Pancreas (tissue), 10 donors: Measurements from ENCODE around the gene ADCY3. TPM values are rescaled to one million over a fixed set of nuclear protein-coding genes. Genes with fewer than 3 reads are reported as not detected.

Source experiments
- ATAC-seq, 4 donors: fragments of 200-7000 bp; cut with Tn5 transposase; one replicate each; pipeline versions ENCODE4 v1.8.0 to v1.9.1; 2020; ENCODE audit warnings: mild to moderate bottlenecking in 4 of 4, moderate library complexity in 4 of 4
- DNase-seq, 6 donors: peaks; one replicate each; pipeline ENCODE4 v3.0.0-alpha.2; 2020
- FAIRE-seq: peaks from 2 replicates; lab custom pipeline; 2012; peaks lifted over from hg19 to GRCh38; lab: Jason Lieb, UNC
- H3K27ac ChIP-seq, 4 donors: fragments of 200-600 bp; sonication (generic); 1 replicate in 3 of 4; 2 replicates in 1 of 4; pipeline versions ENCODE4 v1.5.0 to v1.8.0; 2020
- H3K27me3 ChIP-seq, 4 donors: fragments of 200-600 bp; one replicate each; pipeline ENCODE4 v1.8.0; 2021
- H3K36me3 ChIP-seq, 3 donors: fragments of 200-600 bp; sonication (generic) in 1 of 3; one replicate each; pipeline versions ENCODE4 v1.5.0 to v1.8.0; 2020 to 2021
- H3K4me1 ChIP-seq, 3 donors: fragments of 200-600 bp; one replicate each; pipeline ENCODE4 v1.8.0; 2021
- H3K4me3 ChIP-seq, 4 donors: fragments of 200-600 bp; sonication (generic) in 2 of 4; one replicate each; pipeline versions ENCODE4 v1.5.0 to v1.8.0; 2020 to 2021
- H3K9me3 ChIP-seq, 4 donors: fragments of 200-600 bp; one replicate each; pipeline ENCODE4 v1.8.0; 2021
- WGBS, 2 donors: extraction: QIAGEN DNeasy Blood & Tissue Kit; methylation state at CpG; one replicate each; pipeline ENCODE4 v1.1.7; 2013; 5-methylcytosine and 5-hydroxymethylcytosine counted together
- intact Hi-C, 3 donors: fragments of 100-400 bp; cut with DNase I; formaldehyde crosslinking; loops; one replicate each; pipeline versions ENCODE4 v1.11.1 to v1.14.2; 2022
- polyA plus RNA-seq, 2 donors: library from polyadenylated mRNA; stranded (reverse); fragments of 200-250 nt; gene quantifications; one replicate each; pipeline ENCODE4 v1.2.3, GENCODE V29; 2013
- total RNA-seq, 6 donors: library from RNA; stranded (reverse); fragmentation: NEBNext Ultra II Directional in 4 of 6; extraction: Animal tissue kit (Norgen Biotek cat#: 25700) in 4 of 6; gene quantifications; one replicate each; pipeline versions ENCODE4 v1.2.1 to v1.2.4, GENCODE V29; 2021 to 2023
- TF ChIP-seq, protein P1 (sequence below), 4 donors: fragments of 200-600 bp; sonication (generic) in 3 of 4; IDR thresholded peaks; one replicate each; pipeline versions ENCODE4 v1.5.0 to v1.8.0; 2021; ENCODE audit warnings: antibody characterized with exemption in 4 of 4
- donor health status: healthy with polysubstance abuse.
- donor health status: DM: no; HTN: no; CAD: no; lungs with moderate emphysema.
- donor health status: DM: no; HTN: no; CAD: no.
- donor health status: control.
- donor health status: control.
- donor health status: Bipolar disorder and iron deficiency.
- donor health status: DM: yes; HTN: yes; CAD: no.
- donor health status: DM: no; HTN: no; CAD: no.
- donor health status: DM: no; HTN: no; CAD: no.
- donor health status: DM: yes; HTN: yes; CAD: no.

The ADCY3 gene
- total and polyA plus RNA-seq, 8 donors: 4.7 to 29.4 (median 11.0) TPM

DNA sequence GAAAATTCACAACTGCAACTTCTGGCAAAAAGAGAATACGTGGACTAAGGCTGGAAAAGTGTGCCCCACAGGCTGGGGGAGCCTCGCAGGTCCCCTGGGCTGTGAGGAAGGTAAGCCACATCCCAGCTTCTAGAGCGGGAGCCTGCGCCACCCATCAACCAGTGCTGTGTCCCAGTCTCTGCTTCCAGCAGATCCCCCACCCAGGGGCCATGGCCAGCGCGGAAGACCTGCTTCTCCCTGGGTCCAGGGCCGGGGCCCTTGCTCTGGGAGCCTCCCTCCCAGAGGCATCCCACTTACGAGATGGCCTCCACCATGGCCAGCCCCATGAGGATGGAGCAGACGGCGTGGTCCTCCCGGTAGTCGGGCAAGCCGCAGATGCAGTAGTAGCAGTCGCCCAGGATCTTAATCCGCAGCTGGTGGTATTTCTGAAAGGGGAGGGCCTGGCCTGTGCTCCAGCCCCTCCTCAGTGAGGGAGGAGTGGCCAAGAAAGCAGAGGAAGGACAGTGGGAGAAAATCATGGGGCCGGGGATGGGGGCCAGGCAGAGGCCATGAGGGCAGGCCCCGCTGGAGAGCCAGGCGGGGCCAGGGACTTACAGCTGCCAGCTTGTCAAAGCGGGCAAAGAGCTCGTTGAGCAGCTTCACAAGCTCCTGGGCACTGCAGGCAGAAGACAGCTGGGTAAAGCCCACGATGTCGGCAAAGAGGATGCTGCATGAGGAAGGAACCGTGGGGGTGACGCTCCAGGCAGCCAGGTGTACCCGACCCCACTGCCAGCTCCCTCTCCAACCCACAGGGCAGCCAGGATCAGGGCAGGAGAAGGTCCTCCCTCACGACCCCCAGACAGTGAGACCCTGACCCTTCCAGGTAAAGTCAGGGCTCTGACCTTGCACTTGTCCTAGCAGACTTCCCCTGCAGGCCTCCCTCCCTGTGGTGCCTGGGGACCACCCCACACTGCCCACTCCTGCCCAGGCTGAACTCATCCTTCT is 78.8 kb downstream of the ADCY3 start:
- TF ChIP-seq, protein P1, sequence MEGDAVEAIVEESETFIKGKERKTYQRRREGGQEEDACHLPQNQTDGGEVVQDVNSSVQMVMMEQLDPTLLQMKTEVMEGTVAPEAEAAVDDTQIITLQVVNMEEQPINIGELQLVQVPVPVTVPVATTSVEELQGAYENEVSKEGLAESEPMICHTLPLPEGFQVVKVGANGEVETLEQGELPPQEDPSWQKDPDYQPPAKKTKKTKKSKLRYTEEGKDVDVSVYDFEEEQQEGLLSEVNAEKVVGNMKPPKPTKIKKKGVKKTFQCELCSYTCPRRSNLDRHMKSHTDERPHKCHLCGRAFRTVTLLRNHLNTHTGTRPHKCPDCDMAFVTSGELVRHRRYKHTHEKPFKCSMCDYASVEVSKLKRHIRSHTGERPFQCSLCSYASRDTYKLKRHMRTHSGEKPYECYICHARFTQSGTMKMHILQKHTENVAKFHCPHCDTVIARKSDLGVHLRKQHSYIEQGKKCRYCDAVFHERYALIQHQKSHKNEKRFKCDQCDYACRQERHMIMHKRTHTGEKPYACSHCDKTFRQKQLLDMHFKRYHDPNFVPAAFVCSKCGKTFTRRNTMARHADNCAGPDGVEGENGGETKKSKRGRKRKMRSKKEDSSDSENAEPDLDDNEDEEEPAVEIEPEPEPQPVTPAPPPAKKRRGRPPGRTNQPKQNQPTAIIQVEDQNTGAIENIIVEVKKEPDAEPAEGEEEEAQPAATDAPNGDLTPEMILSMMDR (IDR thresholded peaks at IDR 0.05): no peak
- Histone ChIP-seq H3K36me3 (no peaks in the 10 kb centered on the region), H3K27me3 (no peaks in the 10 kb centered on the region), H3K4me3 (no peak overlapping the region), H3K9me3 (no peaks in the 10 kb centered on the region), H3K4me1 (no peaks in the 10 kb centered on the region), H3K27ac (no peak overlapping the region)
- DNase-seq: peak in 2 of 6 donors; percentile 39 to 46
- intact Hi-C loops: no loop called here
- ATAC-seq: no peak
- FAIRE-seq: no peak
- 85 to 90% methylated on average over 26 of the region's 26 CpGs for WGBS, 2 donors

DNA sequence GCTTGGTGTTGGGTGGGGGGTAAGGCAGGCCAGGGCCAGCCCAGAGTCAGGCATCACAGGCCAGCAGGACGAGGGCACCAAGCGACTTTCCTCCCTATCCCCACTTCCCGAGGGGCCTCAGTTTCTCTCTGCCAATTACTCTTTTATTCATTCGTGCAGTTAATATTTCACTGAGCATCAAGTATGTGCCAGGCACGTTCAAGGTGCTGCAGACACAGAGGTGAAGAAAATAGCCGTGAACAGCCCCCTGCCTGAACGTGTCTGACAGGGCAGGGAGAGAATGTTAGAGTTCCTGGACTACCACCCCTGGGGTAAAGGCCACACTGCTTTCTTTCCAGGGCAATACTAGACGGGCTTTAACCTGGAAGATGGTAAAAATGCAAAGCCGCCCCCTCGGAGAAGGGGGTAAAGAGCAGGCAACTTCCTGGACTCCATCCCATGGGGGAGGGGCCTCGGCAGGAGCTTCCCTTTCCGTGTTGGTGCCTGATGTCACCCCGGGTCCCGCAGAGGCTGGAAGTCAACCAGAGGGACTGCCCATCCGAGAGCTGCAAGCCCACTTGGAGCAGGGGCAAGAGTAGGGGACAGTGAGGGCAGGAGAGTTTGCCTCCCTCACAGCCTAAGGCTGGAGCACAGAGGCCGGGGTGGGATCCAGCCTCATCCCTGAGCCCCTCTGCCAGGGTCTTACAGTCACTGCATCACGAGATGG is 79.7 kb downstream of the ADCY3 start:
- H3K9me3 ChIP-seq: no peaks in the 10 kb centered on the region
- no peak for DNase-seq
- FAIRE-seq: no peak
- 70 to 72% methylated on average over 17 of the region's 17 CpGs for WGBS, 2 donors
- TF ChIP-seq, protein P1 (IDR thresholded peaks at IDR 0.05): no peak
- H3K36me3 ChIP-seq: no peaks in the 10 kb centered on the region
- no peak overlapping the region for H3K4me3 ChIP-seq
- no peaks in the 10 kb centered on the region for H3K27me3 ChIP-seq
- no peak for ATAC-seq
- H3K27ac ChIP-seq: no peak overlapping the region
- intact Hi-C loops: no loop called here
- H3K4me1 ChIP-seq: no peaks in the 10 kb centered on the region

DNA sequence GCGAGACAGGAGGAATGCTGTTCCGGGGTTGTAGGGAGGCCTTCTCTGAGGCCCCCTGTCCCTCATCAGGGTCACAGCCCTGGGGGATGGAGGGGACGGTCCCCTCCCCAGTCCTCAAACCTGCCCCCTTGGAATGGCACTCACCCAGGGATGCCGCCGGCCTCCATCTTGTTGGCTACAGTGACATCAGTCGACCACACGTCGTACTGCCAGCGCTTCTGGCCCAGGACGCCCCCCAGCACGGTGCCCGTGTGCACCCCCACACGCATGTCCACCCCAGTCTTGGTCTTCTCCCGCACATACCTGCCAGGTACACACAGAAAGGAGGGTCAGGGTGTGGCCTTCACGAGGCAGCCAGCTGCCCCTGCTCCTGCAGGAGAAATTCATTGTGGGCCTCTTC is 80.3 kb downstream of the ADCY3 start:
- no peaks in the 10 kb centered on the region for H3K4me1 ChIP-seq
- intact Hi-C loops: loop anchor here in 1 of 3 donors (10.0 kb wide), 1 partner anchor 295 kb away; no protein-coding TSS in a partner anchor

DNA sequence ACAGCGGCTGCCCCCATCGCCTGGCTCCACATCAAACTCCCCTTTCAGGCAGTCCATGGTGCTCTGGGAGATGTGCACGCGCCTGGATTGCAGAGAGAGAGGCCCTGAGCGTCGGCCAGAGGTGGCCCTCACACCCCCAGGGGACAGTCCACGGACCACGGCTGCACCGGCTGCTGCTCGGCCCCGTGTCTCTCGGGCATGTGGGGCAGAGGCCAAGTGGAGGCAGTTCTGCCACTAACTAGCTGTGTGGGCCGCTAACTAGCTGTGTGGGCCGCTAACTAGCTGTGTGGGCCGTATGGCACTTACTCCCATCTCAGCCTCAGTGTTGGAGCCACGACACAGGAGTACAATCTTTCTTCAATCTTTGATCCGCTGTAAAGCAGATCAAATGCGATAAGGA is 81.5 kb downstream of the ADCY3 start:
- Histone ChIP-seq H3K4me3 (no peak overlapping the region), H3K27me3 (no peaks in the 10 kb centered on the region), H3K27ac (no peak overlapping the region), H3K36me3 (no peaks in the 10 kb centered on the region), H3K9me3 (no peaks in the 10 kb centered on the region), H3K4me1 (no peaks in the 10 kb centered on the region)
- intact Hi-C loops: loop anchor here in 1 of 3 donors (10.0 kb wide), 1 partner anchor 296 kb away; no protein-coding TSS in a partner anchor
- 89 to 90% methylated on average over 18 of the region's 18 CpGs for WGBS, 2 donors
- TF ChIP-seq, protein P1 (IDR thresholded peaks at IDR 0.05): no peak
- no peak for DNase-seq
- FAIRE-seq: no peak
- no peak for ATAC-seq

More for the DNA sequence above, 80.3 kb downstream of the ADCY3 start:
- WGBS, 2 donors: 89 to 96% methylated on average over 15 of the region's 15 CpGs
- Histone ChIP-seq H3K36me3 (no peaks in the 10 kb centered on the region), H3K27ac (no peak overlapping the region), H3K9me3 (no peaks in the 10 kb centered on the region), H3K4me3 (no peak overlapping the region), H3K27me3 (no peaks in the 10 kb centered on the region)
- peak in 1 of 6 donors; percentile 47 for DNase-seq
- TF ChIP-seq, protein P1 (IDR thresholded peaks at IDR 0.05): no peak
- no peak for FAIRE-seq
- no peak for ATAC-seq
